ENCODE data around the gene PHIP. TPM values are rescaled to one million over a fixed set of nuclear protein-coding genes. Genes with fewer than 3 reads are reported as not detected.

PHIP gene
- total and polyA plus RNA-seq, 9 donors: 11.2 to 38.5 (median 27.3) TPM

DNA sequence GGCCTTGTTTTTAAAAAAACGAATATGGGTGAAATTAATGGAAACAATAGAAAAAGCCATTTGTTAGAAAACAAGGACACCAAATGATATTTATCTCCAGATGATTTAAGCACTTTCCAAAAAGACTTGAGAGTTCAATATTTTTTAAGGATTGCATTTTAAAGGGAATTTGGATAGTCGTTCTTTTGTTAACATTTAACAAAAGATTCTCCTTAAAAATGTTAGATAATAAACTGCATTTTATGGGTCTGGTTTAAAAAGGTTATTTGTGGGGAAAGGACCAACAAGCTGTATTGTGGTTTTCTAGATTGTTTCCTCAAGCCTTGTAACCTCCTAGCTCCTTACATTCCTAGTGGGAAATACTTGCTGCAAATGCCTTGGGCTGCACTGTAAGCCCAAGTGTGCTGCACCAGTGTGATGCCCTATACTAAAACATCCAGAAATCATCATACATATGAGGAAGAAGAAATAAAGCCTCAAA lies 1.5 kb upstream of the PHIP start:
- Histone ChIP-seq H3K27ac (no peak overlapping the region), H3K4me1 (ENCODE audit: insufficient read depth) (no peaks in the 10 kb centered on the region), H3K9me3 (no peaks in the 10 kb centered on the region), H3K36me3 (no peaks in the 10 kb centered on the region), H3K27me3 (no peaks in the 10 kb centered on the region), H3K4me3 (no peak overlapping the region)
- intact Hi-C loops (cut with DNase I): loop anchor here in 1 of 4 donors (5.0 kb wide), 1 partner anchor 153 kb away; the partner anchor contains the start of gene HMGN3
- WGBS, 3 donors: 57 to 74% (median 60%) methylated on average over 2 of the region's 2 CpGs
- DNase-seq: no peak
- TF ChIP-seq EP300 (IDR thresholded peaks at IDR 0.05) (no peak), POLR2A (IDR thresholded peaks at IDR 0.05) (no peak)
- TF ChIP-seq, protein P1, sequence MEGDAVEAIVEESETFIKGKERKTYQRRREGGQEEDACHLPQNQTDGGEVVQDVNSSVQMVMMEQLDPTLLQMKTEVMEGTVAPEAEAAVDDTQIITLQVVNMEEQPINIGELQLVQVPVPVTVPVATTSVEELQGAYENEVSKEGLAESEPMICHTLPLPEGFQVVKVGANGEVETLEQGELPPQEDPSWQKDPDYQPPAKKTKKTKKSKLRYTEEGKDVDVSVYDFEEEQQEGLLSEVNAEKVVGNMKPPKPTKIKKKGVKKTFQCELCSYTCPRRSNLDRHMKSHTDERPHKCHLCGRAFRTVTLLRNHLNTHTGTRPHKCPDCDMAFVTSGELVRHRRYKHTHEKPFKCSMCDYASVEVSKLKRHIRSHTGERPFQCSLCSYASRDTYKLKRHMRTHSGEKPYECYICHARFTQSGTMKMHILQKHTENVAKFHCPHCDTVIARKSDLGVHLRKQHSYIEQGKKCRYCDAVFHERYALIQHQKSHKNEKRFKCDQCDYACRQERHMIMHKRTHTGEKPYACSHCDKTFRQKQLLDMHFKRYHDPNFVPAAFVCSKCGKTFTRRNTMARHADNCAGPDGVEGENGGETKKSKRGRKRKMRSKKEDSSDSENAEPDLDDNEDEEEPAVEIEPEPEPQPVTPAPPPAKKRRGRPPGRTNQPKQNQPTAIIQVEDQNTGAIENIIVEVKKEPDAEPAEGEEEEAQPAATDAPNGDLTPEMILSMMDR (IDR thresholded peaks at IDR 0.05): no peak

DNA sequence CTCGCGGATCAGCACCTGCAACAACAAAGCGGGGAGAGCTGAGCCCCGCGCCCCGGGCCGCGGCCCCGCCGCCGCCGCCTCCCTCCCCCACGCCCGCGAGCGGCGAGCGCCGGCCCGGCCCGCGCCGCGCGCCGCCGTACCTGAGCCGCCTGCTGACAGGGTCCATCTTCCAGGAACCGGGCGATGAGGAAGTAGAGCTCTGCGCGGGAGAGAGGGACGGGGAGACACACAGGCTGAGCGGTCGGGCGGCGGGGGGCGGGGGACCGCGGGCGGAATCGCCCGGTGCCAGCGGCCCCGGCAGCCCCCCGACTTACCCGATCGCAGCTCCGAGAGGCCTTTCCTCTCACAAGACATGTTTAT lies 359 bp downstream of the PHIP start:
- DNase-seq: no peak

DNA sequence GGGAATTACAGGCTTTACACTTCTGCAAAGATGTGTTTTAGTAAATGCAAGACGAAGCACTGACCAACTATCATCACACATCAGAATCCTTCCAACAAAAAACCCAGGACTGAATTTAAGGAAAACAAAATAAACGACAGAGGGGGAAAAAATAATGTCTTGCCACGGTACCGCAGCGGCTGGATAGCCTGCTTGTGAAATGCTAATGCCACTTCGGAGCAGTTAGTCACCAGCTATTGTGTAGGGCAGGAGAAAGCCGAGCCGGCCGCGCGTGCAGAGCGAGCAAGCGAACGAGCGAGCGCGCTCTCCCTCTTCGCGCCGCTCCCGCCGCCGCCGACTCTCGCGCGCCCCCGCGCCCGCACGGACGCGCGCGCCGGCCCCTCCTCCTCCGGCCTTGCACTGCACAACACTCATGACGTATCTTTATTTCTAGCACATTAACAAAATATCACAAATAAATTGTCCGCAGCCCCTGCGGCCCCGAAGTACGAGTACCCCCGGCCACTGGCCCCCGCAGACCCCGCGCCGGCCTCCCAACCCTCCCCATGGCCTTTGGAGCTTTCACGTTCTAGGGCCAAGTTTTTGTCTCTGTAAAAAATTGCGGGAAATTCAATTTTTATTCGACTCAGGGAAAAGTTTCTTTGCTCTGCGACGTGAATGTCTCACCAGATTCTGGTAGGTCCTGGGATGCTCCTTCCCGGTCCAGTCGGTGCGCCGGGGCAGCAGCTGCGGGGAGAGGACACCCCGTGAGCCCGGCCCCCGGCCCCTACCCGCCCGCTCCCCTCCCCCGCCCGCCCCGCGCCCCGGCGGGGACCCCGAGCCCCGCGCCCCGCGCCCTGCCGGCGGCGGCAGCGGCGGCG lies 1.0 kb downstream of the PHIP start:
- WGBS, 3 donors: 0 to 1% (median 0%) methylated on average over 51 to 75 of the region's 79 CpGs
- H3K27me3 ChIP-seq: no peaks in the 10 kb centered on the region
- H3K4me1 ChIP-seq (ENCODE audit: insufficient read depth): no peaks in the 10 kb centered on the region
- H3K9me3 ChIP-seq: no peaks in the 10 kb centered on the region
- peak; percentile 85 to 93 (median 86) for DNase-seq
- intact Hi-C loops (cut with DNase I): loop anchor here in 1 of 4 donors (5.0 kb wide), 1 partner anchor 155 kb away; the partner anchor contains the start of gene HMGN3
- TF ChIP-seq EP300 (IDR thresholded peaks at IDR 0.05) (no peak), POLR2A (IDR thresholded peaks at IDR 0.05) (no peak)
- TF ChIP-seq, protein P1 (IDR thresholded peaks at IDR 0.05): no peak
- peak overlapping the region; percentile 97 for H3K4me3 ChIP-seq
- H3K36me3 ChIP-seq: no peaks in the 10 kb centered on the region
- H3K27ac ChIP-seq: peak overlapping the region; percentile 96

More for the DNA sequence above, 359 bp downstream of the PHIP start:
- Histone ChIP-seq H3K4me1 (ENCODE audit: insufficient read depth) (no peaks in the 10 kb centered on the region), H3K27ac (peak overlapping the region; percentile 92 to 97), H3K9me3 (no peaks in the 10 kb centered on the region), H3K36me3 (no peaks in the 10 kb centered on the region), H3K27me3 (no peaks in the 10 kb centered on the region), H3K4me3 (peak overlapping the region; percentile 97)
- WGBS, 3 donors: 1% methylated on average over 15 to 49 of the region's 49 CpGs
- TF ChIP-seq POLR2A (IDR thresholded peaks at IDR 0.05): no peak
- intact Hi-C loops (cut with DNase I): loop anchor here in 1 of 4 donors (5.0 kb wide), 1 partner anchor 155 kb away; the partner anchor contains the start of gene HMGN3

DNA sequence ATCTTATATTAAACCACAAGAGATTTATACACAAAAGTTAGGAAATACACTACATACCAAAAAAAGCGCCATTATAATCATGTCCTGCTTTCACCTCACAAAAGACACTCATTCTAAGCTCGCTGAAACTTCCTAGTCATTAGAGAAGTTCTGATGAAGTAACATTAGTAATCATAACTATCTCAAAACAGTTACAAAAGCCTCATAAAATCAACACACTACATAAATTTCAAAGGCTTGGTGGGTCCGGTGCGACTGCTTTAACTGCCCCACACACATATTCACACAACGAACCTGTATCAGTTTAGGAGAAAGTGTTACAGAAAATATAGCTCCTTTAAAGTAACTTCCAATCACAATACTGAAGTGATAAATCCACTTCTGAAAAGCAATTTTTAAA lies 1.9 kb downstream of the PHIP start:
- 4 to 7% (median 5%) methylated on average over 5 of the region's 5 CpGs for WGBS, 3 donors
- Histone ChIP-seq H3K36me3 (no peaks in the 10 kb centered on the region), H3K4me1 (ENCODE audit: insufficient read depth) (no peaks in the 10 kb centered on the region), H3K27me3 (no peaks in the 10 kb centered on the region), H3K9me3 (no peaks in the 10 kb centered on the region), H3K27ac (peak overlapping the region in 1 of 2 donors; percentile 29), H3K4me3 (peak overlapping the region; percentile 97)
- TF ChIP-seq, protein P1 (IDR thresholded peaks at IDR 0.05): no peak
- TF ChIP-seq POLR2A (IDR thresholded peaks at IDR 0.05) (no peak), EP300 (IDR thresholded peaks at IDR 0.05) (no peak)
- no peak for DNase-seq
- intact Hi-C loops (cut with DNase I): loop anchor here in 1 of 4 donors (5.0 kb wide), 1 partner anchor 156 kb away; the partner anchor contains the start of gene HMGN3

DNA sequence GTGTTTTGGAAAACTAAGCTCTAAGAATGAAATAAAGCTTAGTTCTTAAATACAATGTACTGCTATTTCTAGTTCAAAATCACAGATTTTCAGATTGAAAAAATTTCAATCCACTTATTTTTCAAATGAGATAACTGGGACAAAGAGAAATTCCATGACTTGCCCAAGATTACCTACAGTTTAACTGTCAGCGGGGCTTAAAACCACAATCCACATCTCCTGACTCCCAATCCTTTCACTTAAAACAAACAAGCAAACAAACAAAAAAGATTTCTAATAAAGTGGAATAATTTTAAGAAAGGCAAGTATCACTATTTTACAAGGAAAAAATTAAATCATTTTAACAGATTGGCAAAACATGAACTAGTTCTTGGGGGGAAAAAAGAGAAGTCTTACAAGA lies 4.2 kb downstream of the PHIP start:
- 91 to 95% (median 94%) methylated on average over 1 of the region's 1 CpG for WGBS, 3 donors
- Histone ChIP-seq H3K9me3 (no peaks in the 10 kb centered on the region), H3K36me3 (no peaks in the 10 kb centered on the region), H3K4me3 (no peak overlapping the region), H3K4me1 (ENCODE audit: insufficient read depth) (no peaks in the 10 kb centered on the region), H3K27me3 (no peaks in the 10 kb centered on the region), H3K27ac (no peak overlapping the region)
- intact Hi-C loops (cut with DNase I): no loop called here
- TF ChIP-seq, protein P1 (IDR thresholded peaks at IDR 0.05): no peak
- TF ChIP-seq EP300 (IDR thresholded peaks at IDR 0.05): no peak
- no peak for TF ChIP-seq POLR2A (IDR thresholded peaks at IDR 0.05)
- DNase-seq: no peak
